GM13976 (cell line): ENCODE results near the gene JOSD2.

Experiments used
- DNase-seq: peaks from one replicate; pipeline ENCODE4 v3.0.0; 2012; ENCODE audit warnings: low spot score
- in situ Hi-C: fragments of 300-500 bp; cut with MboI; formaldehyde crosslinking; loops from one replicate; pipeline ENCODE4 v1.12.0; 2022; ENCODE audit warnings: low sequenced_read_pairs, mixed read lengths, inconsistent platforms; ENCODE audit not compliant: unreplicated experiment
- TF ChIP-seq, protein P1 (sequence below): IDR thresholded peaks from 2 replicates; pipeline ENCODE4 v1.5.1; 2012; ENCODE audit warnings: borderline replicate concordance, mild to moderate bottlenecking; ENCODE audit not compliant: insufficient read depth; ENCODE audit errors: extremely low read depth, missing control alignments, control extremely low read depth

Gene JOSD2

DNA sequence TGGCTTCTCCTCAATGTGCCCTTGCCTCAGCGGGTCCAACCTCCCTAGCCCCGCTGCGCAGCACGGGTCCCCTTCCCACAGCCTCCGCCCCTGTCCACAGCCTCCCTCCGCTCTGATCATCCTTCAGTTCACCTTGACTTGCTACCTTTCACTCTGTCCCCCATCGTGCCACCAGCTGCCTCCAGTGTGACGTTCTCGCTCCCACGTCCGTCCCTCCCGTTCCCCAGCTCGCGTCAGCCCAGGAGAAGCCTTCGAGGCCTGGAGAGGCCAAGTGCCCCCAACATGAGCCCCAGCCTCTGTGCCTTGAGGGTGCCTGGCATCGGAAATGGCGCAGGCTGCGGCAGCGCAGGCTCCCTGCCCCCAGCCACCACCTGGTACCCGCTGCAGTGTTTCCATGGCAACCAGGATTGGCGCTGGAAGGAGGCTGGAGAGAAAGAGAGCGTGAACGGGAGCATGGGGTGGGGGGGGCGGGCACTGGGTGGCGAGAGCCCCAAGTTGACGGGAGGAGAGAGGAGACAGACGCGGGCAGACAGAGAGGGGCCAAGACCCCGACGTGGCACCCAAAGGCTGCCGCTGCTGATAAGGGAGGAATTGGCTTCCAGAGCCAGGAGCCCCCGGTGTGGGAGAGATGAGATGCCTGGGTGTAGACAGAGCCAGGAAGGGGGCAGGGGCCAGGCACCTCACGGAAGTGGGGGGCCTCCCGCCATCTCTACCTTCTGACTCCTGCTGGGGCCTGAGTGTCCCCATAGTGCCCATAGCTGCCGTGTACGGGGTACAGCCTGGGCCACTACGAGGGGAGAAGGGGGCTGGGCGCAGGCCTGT is 3.6 kb upstream of the JOSD2 start:
- TF ChIP-seq, protein P1, sequence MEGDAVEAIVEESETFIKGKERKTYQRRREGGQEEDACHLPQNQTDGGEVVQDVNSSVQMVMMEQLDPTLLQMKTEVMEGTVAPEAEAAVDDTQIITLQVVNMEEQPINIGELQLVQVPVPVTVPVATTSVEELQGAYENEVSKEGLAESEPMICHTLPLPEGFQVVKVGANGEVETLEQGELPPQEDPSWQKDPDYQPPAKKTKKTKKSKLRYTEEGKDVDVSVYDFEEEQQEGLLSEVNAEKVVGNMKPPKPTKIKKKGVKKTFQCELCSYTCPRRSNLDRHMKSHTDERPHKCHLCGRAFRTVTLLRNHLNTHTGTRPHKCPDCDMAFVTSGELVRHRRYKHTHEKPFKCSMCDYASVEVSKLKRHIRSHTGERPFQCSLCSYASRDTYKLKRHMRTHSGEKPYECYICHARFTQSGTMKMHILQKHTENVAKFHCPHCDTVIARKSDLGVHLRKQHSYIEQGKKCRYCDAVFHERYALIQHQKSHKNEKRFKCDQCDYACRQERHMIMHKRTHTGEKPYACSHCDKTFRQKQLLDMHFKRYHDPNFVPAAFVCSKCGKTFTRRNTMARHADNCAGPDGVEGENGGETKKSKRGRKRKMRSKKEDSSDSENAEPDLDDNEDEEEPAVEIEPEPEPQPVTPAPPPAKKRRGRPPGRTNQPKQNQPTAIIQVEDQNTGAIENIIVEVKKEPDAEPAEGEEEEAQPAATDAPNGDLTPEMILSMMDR: no peak
- no peak for DNase-seq
- in situ Hi-C loops: no loop called here

DNA sequence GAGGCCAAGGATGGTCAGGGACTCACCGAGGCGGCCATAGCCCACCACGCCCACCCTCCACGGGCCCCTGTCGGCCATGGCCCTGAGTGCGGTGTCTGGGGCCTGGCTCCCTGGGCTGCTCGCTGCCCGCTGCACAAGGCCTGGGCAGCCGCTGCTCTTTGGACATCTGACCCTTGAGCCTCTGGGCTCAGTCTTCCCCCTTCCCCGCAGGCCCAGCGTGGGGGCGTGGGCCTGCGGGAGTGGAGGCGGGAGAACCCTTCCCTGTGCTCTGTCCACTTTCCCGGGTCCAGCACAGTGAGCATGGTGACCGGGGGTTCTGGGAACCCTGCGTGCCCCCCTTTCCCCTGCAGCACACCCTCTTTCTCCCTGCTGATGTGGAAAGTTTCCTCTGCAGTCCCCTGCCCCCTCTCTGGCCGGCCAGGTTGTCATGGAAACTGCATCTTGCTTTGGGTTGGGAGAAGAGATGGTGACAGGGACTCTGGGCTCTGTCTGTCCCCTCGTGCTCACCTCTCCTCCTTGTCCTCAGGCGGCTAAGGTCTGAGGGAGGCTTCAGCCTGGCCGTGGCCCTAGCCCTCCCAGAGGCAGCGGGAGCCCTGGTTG is 2.9 kb upstream of the JOSD2 start, which contains the start of gene ASPDH:
ASPDH (minus strand) TSS at position 168 of the 600 bp plus-strand sequence; CDS start at position 78, 90 bp downstream.
- no peak for DNase-seq
- TF ChIP-seq, protein P1: no peak
- in situ Hi-C loops: no loop called here

DNA sequence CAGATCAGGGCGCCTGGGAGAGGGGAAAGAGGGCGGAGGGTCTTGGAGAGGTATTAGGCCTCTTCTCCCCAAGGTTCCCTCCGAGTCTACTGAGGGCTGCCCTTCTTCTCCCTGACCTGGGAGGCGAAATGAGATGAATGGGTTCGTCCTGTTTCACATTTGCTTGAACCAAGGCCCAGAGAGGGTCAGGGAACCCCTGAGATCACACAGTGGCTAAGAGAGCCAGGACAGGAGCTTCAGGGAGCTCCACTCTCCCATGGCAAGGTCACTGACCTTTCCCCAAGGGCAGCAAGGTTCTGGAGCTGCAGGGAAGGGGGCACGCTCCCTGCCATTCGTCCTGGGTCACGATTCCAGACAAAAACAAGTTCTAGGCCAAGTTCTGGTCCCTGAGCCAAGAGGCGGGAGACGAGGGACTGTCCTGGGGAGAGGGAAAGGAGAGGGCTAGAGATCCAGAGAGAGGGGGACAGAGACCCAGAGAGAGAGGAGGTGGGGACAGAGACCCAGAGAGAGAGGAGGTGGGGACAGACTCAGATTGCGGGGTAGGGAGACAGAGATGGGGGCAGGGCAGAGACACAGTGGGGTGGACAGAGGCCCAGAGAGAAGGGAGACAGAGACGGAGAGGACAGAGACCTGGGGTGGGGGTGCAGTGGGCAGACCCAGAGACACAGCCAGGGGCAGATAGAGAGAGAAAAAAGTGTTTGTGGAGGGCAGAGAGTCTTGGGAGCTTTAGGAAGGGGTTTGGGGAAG is 2.2 kb upstream of the JOSD2 start:
- in situ Hi-C loops: no loop called here
- TF ChIP-seq, protein P1: no peak
- no peak for DNase-seq

DNA sequence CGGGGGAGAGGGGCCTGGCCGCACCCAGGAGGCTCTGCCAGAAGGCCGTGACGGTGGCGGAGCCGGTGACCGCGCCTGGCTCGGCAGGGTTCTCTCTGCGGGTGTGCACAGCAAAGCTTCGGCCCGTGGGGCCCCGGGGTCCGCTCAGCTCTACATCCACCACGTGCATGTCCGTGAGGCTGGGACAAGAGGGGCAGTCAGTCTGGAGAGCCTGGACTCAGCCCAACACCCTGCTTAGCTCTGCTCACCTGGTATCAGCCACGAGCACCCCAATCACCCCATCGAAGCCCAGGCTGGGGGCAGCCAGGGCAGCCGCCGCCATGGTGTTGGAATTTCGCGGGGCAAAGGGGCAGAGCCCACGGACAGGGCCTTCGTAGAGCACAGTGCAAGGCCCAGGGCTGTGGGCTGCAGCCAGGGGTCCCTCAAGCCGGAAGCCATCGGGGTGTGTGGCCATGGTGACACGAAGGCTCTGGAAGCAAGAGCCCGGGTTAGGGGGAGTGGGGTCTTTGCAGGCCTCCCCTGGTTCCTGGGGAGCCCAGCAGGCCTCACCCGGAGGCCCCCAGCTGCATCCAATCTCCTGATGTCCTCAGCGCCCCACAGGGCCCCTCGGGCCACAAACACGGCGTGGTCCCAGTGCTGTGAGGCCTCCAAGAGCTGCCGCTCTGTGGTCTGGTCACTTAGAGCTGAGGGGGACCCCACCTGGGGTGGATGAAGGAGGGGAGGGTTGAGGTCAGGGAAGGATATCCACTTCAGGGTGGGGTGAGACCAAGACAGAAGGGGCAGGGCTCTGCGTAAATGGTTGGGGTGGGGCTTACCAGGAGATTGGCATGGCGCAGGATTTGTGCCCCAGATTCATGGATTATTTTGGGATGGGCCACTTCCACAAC is 1.4 kb upstream of the JOSD2 start:
- in situ Hi-C loops: no loop called here
- no peak for DNase-seq
- TF ChIP-seq, protein P1: no peak

DNA sequence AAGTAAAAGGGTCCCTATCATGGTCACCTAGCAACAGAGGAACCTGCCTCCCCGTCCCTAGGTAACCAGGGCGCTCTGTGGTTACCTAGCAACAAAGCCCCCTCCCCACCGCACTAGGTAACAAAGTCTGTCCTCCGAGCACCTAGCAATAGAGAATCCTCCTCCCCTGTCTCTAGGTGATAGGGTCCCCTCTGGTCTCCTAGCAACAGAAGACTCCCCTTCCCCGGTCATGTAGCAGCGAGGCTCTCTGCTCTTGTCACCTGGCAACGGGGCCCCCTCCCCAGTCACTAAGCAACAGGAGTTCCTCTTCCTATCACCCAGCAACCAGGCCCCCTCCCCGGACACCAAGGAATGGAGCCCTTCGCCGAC is 307 bp downstream of the JOSD2 start:
- TF ChIP-seq, protein P1: no peak
- no peak for DNase-seq
- in situ Hi-C loops: no loop called here
